B cell (primary cell): Measurements from ENCODE around the gene GPR3. TPM values are rescaled to one million over a fixed set of nuclear protein-coding genes. Genes with fewer than 3 reads are reported as not detected.
A peak's percentile ranks its signal among the peaks of the same experiment; 100 is the strongest.

Experiments used
- ATAC-seq: fragments of 200-7000 bp; cut with Tn5 transposase; one replicate; pipeline ENCODE4 v1.10.0; 2021; ENCODE audit warnings: low read depth, mild to moderate bottlenecking, moderate number of reproducible peaks, moderate library complexity
- CTCF ChIA-PET: fragments of 350-600 bp; sonication (Branson Sonifier 250); formaldehyde crosslinking; loops from one replicate; lab custom pipeline; 2021; ENCODE audit warnings: antibody characterized with exemption, inconsistent platforms; lab: Charles Lee
- POLR2A ChIA-PET: fragments of 350-600 bp; sonication (Branson Sonifier 250); formaldehyde crosslinking; loops from one replicate; lab custom pipeline; 2021; ENCODE audit warnings: antibody characterized with exemption; lab: Charles Lee
- DNase-seq: peaks from one replicate; pipeline ENCODE4 v3.0.0; 2013
- H2AFZ ChIP-seq: 2 replicates; pipeline ENCODE4 v1.6.1; 2012; ENCODE audit warnings: mild to moderate bottlenecking, low read depth, low read length; ENCODE audit not compliant: insufficient read depth, poor library complexity, severe bottlenecking
- H3K27ac ChIP-seq, 2 donors: 1 replicate in 1 of 2; 2 replicates in 1 of 2; pipeline ENCODE4 v1.5.1; 2012 to 2013; ENCODE audit warnings: low read length in 2 of 2, mild to moderate bottlenecking in 2 of 2, moderate library complexity in 1 of 2
- H3K27me3 ChIP-seq, 4 experiments: fragments of 200-600 bp in 1 of 4; sonication (generic) in 1 of 4; replicated peaks in 1 of 4; 1 replicate in 2 of 4; 2 replicates in 2 of 4; pipeline versions ENCODE4 v1.6.1 to v1.7.0; 2013 to 2016; ENCODE audit warnings: low read length in 3 of 4, mild to moderate bottlenecking in 2 of 4, mixed read lengths in 1 of 4, moderate library complexity in 1 of 4; ENCODE audit not compliant: insufficient read depth in 4 of 4, control insufficient read depth in 3 of 4; ENCODE audit errors: control extremely low read depth in 1 of 4
- H3K36me3 ChIP-seq, 2 experiments: replicated peaks in 1 of 2; 1 replicate in 1 of 2; 2 replicates in 1 of 2; pipeline versions ENCODE4 v1.6.1 to v1.7.1; 2013; ENCODE audit warnings: low read length in 1 of 2; ENCODE audit not compliant: insufficient read depth in 2 of 2, control insufficient read depth in 1 of 2; ENCODE audit errors: control extremely low read depth in 1 of 2, extremely low read depth in 1 of 2
- H3K4me1 ChIP-seq, 2 donors: fragments of 200-600 bp in 1 of 2; sonication (generic) in 1 of 2; 1 replicate in 1 of 2; 2 replicates in 1 of 2; pipeline versions ENCODE4 v1.5.1 to v1.6.1; 2013 to 2017; ENCODE audit warnings: low read length in 2 of 2; ENCODE audit not compliant: control insufficient read depth in 2 of 2, insufficient read depth in 2 of 2
- H3K4me2 ChIP-seq: replicated peaks from 2 replicates; pipeline ENCODE3; 2012; ENCODE audit warnings: mild to moderate bottlenecking, low read depth, low read length; ENCODE audit not compliant: poor library complexity, severe bottlenecking
- H3K4me3 ChIP-seq, 5 experiments: fragments of 200-600 bp in 1 of 5; sonication (generic) in 1 of 5; 1 replicate in 3 of 5; 2 replicates in 2 of 5; pipeline versions ENCODE4 v1.5.1 to v1.7.0; 2011 to 2016; ENCODE audit warnings: low read length in 4 of 5, mild to moderate bottlenecking in 4 of 5, low read depth in 2 of 5, control low read depth in 1 of 5, moderate library complexity in 1 of 5; ENCODE audit not compliant: insufficient read depth in 1 of 5; ENCODE audit errors: control extremely low read depth in 1 of 5, extremely low read depth in 1 of 5
- H3K79me2 ChIP-seq: fragments of 200-600 bp; sonication (generic); one replicate; pipeline ENCODE4 v1.6.0; 2016; ENCODE audit warnings: low read length; ENCODE audit not compliant: control insufficient read depth, insufficient read depth
- H3K9ac ChIP-seq: fragments of 200-600 bp; sonication (generic); 2 replicates; pipeline ENCODE4 v1.6.1; 2017; ENCODE audit warnings: mild to moderate bottlenecking, low read length, moderate library complexity
- H3K9me3 ChIP-seq, 3 donors: one replicate each; pipeline versions ENCODE4 v1.6.1 to v1.7.1; 2013; ENCODE audit warnings: low read length in 2 of 3; ENCODE audit not compliant: control insufficient read depth in 2 of 3, insufficient read depth in 1 of 3; ENCODE audit errors: control extremely low read depth in 1 of 3
- H4K20me1 ChIP-seq: 2 replicates; pipeline ENCODE4 v1.6.0; 2012; ENCODE audit warnings: mild to moderate bottlenecking, low read length; ENCODE audit not compliant: insufficient read depth, control insufficient read depth, poor library complexity, severe bottlenecking
- H3K27ac Mint-ChIP-seq: one replicate; pipeline ENCODE4 v1.8.0; 2021; ENCODE audit warnings: mixed read lengths
- H3K27me3 Mint-ChIP-seq: one replicate; pipeline ENCODE4 v1.8.0; 2021; ENCODE audit warnings: mixed read lengths
- H3K4me1 Mint-ChIP-seq: one replicate; pipeline ENCODE4 v1.8.0; 2021; ENCODE audit warnings: mixed read lengths
- H3K4me3 Mint-ChIP-seq: one replicate; pipeline ENCODE4 v1.8.0; 2021; ENCODE audit warnings: mixed read lengths
- H3K9me3 Mint-ChIP-seq: one replicate; pipeline ENCODE4 v1.8.0; 2022; ENCODE audit warnings: mixed read lengths; ENCODE audit not compliant: insufficient read depth
- CTCF ChIP-seq: fragments of 200-600 bp; IDR thresholded peaks from one replicate; pipeline ENCODE4 v1.8.0; 2022; ENCODE audit warnings: antibody characterized with exemption, mild to moderate bottlenecking
- EZH2 ChIP-seq: IDR thresholded peaks from 2 replicates; pipeline ENCODE4 v1.6.1; 2012; ENCODE audit warnings: borderline replicate concordance, low read depth, mild to moderate bottlenecking, moderate library complexity, low read length; ENCODE audit not compliant: insufficient read depth, poor library complexity, severe bottlenecking
- WGBS: methylation state at CpG from one replicate; pipeline ENCODE4 v1.1.5; 2013; ENCODE audit warnings: missing lambda C conversion rate; ENCODE audit not compliant: insufficient coverage; 5-methylcytosine and 5-hydroxymethylcytosine counted together
- intact Hi-C: fragments of 100-400 bp; cut with micrococcal nuclease; formaldehyde crosslinking; loops from one replicate; pipeline ENCODE4 v1.10.0; 2022
- polyA plus RNA-seq: library from polyadenylated mRNA; depleted of rRNA; stranded (reverse); fragments of >200 nt; gene quantifications from 2 replicates; pipeline ENCODE4 v1.2.3, GENCODE V29; 2012
- total RNA-seq, 2 donors: library from RNA; stranded (reverse); fragments of 120-200 nt in 1 of 2; gene quantifications; 1 replicate in 1 of 2; 2 replicates in 1 of 2; pipeline versions ENCODE4 v1.2.3 to v1.2.4, GENCODE V29; 2013 to 2022

The GPR3 gene
- total and polyA plus RNA-seq, 2 donors (not counting 1 experiment from before 2014, with no cell fraction given): 3.3 TPM; not detected in 1

DNA sequence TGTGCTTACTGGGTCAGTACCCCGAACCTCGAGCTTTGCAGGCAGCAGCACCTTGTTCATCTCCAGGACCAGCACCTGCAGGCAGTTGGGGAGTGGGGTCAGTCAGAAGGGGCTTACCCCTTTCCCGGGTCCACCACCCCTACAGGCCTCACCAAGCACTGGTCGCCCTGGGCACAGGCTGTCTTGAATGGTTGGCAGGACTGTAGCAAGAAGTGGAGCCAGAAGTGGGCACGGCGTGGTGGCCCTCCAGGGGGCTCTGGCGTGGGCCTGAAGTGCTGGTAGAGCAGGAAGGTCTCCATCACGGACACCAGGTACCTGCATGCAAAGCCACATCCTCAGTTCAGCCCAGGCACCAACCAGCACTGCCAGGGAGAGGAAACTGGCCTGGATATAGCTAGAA is 30.9 kb upstream of the GPR3 start:
- intact Hi-C loops: no loop called here
- ChIA-PET CTCF (interaction anchor here (0.6 to 11.0 kb wide), 10 partner anchors 12 to 246 kb away, joined by 3 to 132 read pairs (median 5); partner anchors contain the start of gene SYTL1), POLR2A (no interaction called here)
- Histone ChIP-seq H3K27ac (no peak overlapping the region), H2AFZ (no peak overlapping the region), H3K4me2 (no peak overlapping the region), H3K79me2 (no peaks in the 10 kb centered on the region), H3K4me3 (no peak overlapping the region), H3K9ac (no peak overlapping the region), H3K36me3 (no peaks in the 10 kb centered on the region), H3K4me1 (peaks cover 36 to 57% of the 10 kb centered on the region in 2 donors), H3K27me3 (no peaks in the 10 kb centered on the region), H4K20me1 (peaks cover 8% of the 10 kb centered on the region), H3K9me3 (no peaks in the 10 kb centered on the region)
- 94% methylated on average over 7 of the region's 8 CpGs for whole genome bisulfite sequencing
- TF ChIP-seq CTCF (no peak), EZH2 (no peak)
- Mint-ChIP-seq H3K27me3 (no peaks in the 10 kb centered on the region), H3K4me3 (peak overlapping the region; percentile 92), H3K9me3 (no peaks in the 10 kb centered on the region), H3K27ac (no peak overlapping the region), H3K4me1 (peaks cover 54% of the 10 kb centered on the region)
- no peak for DNase-seq
- no peak for ATAC-seq

GRCh38 chr1:27363766-27364695 is 28.4 kb upstream of the GPR3 start:
- ChIA-PET CTCF (interaction anchor here (2.9 to 3.2 kb wide), 4 partner anchors 23 to 65 kb away, joined by 13 to 49 read pairs (median 25); no protein-coding TSS in a partner anchor), POLR2A (interaction anchor here (1.3 to 4.7 kb wide), 3 partner anchors 19 to 33 kb away, joined by 3 to 14 read pairs (median 4); partner anchors contain the start of genes CD164L2 and SYTL1)
- H3K9ac ChIP-seq: no peak overlapping the region
- no peak overlapping the region for H3K27ac ChIP-seq
- no peak overlapping the region for H2AFZ ChIP-seq
- H3K9me3 ChIP-seq: no peaks in the 10 kb centered on the region
- DNase-seq (no peak), ATAC-seq (no peak)
- no peaks in the 10 kb centered on the region for H3K27me3 ChIP-seq
- WGBS: 91% methylated on average over 13 of the region's 26 CpGs
- H3K9me3 Mint-ChIP-seq: no peaks in the 10 kb centered on the region
- TF ChIP-seq CTCF (no peak), EZH2 (no peak)
- H3K4me1 ChIP-seq: peaks cover 29 to 46% of the 10 kb centered on the region in 2 donors
- H3K4me1 Mint-ChIP-seq: peaks cover 52% of the 10 kb centered on the region
- H3K4me3 Mint-ChIP-seq: peak overlapping the region; percentile 45
- H3K27ac Mint-ChIP-seq: peak overlapping the region; percentile 15
- no peaks in the 10 kb centered on the region for H3K36me3 ChIP-seq
- H3K79me2 ChIP-seq: no peaks in the 10 kb centered on the region
- intact Hi-C loops: no loop called here
- no peak overlapping the region for H3K4me3 ChIP-seq
- no peak overlapping the region for H3K4me2 ChIP-seq
- no peaks in the 10 kb centered on the region for H3K27me3 Mint-ChIP-seq
- peaks cover 7% of the 10 kb centered on the region for H4K20me1 ChIP-seq
